Activated T-helper 9 cell treated with anti-CD3 and anti-CD28 coated beads, Interleukin-2, amount 50 U/mL, for 16 hours (primary cell): ENCODE measurements around the gene KATNIP.
"Not testable (repeated sequence)": the region's sequence is repeated elsewhere in the genome, so short reads cannot be mapped to it uniquely, and the experiment has no call there.

Experiments used
- DNase-seq: peaks from one replicate; pipeline ENCODE4 v3.0.0-alpha.2; 2020; ENCODE audit warnings: low read depth

KATNIP gene

DNA sequence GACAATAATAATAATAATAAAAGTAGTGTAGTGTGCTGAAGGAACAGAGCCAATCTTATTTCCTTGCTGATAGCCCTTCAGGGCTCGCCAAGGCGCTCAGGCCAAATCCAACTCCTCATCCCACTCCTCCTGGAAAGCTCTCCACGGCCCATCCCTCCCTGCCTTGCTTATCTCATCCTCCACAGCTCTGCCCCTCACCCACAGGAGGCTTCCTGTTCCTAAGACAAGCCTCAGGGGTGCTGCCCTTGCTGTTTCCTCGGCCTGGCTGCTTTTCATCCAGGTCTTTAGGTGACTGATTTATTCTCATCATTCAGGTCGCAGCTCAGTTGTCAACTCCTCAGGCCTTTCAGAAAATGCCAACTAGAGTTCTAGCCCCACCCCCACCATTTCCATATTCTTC, 11.4 kb upstream of the KATNIP start:
- no peak for DNase-seq

DNA sequence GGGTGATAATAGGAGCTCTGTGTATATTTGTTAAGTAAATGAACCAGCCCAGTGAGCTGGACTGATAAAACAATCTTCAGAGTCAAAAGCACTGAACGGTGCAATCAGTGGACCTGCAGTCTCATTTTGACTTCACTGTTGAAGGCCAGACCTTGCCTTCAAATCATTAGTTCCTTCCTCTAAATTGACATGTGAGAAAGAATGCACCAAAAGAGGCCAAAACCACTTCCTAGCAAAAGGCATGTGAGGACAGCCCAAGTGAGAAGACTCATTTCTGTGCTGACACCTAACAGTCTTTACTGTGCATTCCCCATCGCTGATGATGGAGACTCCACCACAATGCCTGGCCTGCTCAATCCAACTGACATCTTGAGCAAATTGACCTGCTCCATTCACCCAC, 10.8 kb upstream of the KATNIP start:
- DNase-seq, result no peak

GRCh38 chr16:27539636-27540035, 10.3 kb upstream of the KATNIP start:
- DNase-seq, result no peak

GRCh38 chr16:27543801-27544200, 6.1 kb upstream of the KATNIP start:
- DNase-seq, result no peak

- no peak for DNase-seq
Measured at GRCh38 chr16:27544671-27545070, 5.3 kb upstream of the KATNIP start.

DNA sequence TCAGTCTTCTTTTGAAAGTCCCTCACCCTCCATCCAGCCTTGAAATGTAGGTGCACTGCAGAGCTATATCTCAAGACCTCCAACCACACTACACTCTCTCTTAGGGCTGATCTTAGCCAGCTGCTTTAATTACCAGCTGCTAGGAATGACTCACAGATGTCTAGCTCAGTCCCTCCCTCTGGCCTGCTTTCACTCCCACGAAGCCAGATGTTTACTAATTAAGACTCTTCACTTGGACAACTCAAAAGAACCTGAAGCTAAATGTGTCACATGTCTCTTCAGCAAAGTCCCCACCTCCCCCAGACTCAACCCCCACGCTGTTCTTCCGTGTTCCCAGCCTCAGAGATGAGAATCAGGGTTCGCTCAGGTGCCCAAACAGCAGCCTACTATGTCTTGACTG, 2.8 kb upstream of the KATNIP start:
- no peak for DNase-seq

DNA sequence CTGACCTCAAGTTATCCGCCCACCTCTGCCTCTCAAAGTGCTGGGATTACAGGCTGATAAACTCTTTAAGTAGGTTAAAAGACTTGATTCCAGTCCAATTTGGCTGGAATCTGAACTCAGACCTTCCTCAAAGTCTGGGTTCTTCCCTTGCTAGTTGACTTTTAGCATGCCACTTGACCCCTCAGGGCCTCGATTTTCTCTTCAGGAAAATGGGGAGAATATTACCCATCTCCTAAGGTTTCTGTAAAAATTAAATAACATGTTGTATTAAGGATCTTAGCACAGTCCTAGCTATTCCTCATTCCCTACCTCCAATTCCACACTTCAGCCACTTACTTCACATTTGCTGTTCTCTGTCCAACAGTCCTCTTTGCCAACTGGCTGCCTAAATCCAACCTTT, 2.1 kb upstream of the KATNIP start:
- DNase-seq, result no peak

DNA sequence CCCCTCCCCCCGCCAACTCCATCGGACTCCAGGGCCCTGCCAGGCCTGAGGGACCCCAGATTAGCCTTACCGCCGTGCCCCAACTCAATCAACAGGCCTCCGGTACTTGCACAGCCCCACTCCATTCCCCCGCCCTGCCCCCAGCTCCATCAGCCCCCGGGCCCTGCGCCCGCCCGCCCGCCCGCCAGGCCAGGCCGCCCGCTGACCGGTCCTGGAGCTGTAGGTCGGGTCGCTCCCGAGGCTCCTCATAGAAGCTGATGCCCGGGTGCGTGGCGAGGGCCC, 539 bp upstream of the KATNIP start:
- peak; percentile 1 for DNase-seq

GRCh38 chr16:27550582-27550920, 607 bp downstream of the KATNIP start:
- DNase-seq, result no peak

- DNase-seq, result no peak
Measured at GRCh38 chr16:27551036-27551435, 1.1 kb downstream of the KATNIP start.

DNA sequence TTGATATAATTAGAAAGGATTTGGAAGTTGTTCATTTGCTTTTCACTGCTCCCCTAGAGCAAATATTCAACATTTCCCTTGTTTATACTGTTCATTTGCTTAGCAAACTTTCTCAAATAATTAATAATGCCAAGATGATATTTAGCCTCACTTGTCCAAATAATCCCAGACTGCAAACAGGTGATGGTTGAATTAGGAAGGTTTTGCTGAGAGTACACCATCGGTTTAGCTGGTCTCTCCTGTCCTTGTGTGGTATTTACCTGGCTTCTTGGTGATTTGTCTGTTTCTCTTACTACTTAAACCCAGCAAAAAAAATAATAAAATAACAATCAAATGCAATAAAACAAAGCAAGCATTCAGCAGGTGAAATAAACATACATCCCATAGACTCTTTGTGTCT, 6.5 kb downstream of the KATNIP start:
- no peak for DNase-seq

DNA sequence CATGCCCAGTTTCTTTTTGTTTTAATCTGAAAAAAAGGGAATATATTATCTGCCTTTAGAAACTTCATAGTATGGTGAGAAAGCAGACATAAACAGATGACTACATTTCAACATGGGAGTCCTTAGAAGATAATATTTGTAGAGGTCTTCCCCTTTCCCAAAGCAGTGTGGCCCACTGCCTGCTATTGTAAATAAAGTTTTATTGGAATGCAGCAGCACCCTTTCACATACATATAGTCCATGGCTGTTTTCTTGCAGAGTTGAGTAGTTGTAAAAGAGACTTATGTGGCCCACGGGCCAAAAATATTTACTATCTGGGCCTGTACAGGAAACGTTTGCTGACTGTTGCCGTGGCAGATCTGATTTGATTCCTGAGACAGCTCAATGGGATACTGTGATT, 8.5 kb downstream of the KATNIP start:
- DNase-seq, result no peak

DNA sequence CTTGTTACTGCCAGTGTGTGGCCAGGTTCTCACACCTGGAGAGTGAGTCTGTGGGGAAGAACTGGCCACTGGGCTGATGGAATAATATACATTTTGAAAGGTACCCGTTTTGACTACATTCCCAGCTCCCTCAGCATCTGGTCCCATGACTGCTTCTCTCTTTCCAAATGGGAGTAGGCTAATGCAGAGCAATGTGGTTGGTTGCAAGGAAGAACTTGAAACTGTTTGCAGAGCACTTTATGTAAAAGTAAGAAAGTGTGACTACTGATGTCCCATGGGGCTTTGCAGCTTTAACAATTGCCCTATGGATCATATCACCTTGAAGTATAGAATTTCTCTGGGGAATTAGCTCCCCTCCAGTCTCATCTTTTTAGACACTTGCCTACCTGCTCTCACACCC, 9.0 kb downstream of the KATNIP start:
- no peak for DNase-seq

DNA sequence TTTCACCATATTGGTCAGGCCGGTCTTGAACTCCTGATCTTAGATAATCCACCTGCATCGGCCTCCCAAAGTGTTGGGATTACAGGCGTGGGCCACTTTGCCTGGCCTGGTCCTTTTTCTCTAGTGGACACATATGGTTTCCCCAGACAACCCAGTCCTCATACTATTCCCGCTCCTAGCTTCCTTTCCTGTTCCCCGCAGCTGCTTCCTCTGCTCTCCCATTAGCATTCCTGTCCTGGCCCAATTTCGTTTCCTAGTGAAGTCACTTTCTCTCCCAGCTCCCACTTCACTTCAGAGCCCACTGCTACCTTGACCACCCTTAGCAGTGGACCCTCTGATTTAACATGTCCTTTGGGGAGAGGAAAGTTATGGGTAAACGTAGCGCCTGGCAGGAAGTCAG, 11.3 kb downstream of the KATNIP start:
- no peak for DNase-seq

DNA sequence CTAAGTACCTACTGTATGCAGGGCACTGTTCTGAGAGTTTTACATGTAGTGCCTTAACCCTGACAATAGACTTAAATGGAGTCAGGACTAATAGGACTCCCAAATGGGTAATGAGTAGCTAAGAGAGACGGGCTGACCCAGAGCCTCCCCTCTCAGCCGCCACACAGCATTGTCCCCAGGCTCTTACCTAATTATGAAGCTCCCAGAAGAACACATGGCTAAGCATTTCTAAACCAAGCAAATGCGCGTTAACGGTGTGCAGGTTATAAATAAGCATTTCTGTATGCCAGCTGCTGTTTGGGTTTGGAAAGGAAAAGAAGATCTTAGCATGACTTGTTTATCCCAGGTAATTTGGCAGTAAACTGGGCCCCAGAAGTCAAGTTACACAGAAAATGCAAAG, 14.3 kb downstream of the KATNIP start:
- DNase-seq, result no peak

GRCh38 chr16:27566417-27566816, 16.5 kb downstream of the KATNIP start:
- no peak for DNase-seq

- no peak for DNase-seq
Measured at GRCh38 chr16:27568077-27568476, 18.1 kb downstream of the KATNIP start.

DNA sequence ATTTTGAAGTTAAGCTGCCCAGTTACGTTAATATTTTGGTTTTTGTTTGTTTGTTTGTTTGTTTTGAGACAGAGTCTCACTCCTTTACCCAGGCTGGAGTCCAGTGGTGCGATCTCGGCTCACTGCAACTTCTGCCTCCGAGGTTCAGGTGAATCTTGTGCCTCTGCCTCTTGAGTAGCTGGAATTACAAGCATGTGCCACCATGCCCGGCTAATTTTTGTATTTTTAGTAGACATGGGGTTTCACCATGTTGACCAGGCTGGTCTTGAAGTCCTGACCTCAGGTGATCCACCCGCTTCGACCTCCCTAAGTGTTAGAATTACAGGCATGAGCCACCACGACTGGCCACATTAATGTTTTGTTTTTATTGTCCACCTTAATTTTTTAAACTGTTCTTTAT, 21.0 kb downstream of the KATNIP start:
- DNase-seq, result not testable (repeated sequence)

DNA sequence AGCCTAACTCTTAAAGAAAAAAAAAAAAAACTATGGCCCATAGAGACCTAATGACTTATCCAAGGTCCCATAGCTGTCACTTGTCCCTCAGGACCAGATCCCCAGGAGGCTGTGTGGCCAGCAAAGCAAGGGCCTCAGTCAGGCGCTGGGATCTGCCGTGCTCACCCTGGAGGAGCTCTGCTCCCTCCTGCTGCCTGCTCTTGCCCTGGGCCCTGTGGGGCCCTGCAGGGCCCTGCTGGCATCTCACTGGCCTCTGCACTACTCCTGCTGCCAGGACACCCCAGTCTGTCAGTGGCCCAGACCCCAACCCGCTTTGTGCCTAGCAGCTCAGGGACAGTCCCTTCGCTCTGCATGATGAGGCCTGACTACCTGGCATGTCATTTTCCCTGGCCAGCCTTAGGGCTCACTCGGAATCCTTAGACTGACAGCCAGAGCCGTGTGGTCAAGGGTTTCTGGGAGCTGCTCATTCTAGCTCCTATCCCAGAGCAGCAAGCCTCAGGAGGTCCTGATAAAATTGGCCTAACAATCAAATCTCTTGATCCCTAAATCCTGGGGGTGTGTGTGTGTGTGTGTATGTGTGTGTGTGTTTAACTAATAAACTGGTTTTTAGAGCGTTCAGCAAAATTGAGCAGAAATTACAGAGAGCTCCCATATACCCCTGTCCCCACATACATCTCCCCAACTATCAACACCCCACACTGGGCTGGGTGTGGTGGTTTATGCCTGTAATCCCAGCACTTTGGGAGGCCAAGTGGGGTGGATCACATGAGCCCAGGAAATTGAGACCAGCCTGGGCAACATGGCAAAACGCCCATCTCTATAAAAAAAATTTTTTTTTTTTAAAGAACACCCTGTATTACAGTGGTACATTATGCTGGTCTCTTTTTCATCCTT, 21.7 kb downstream of the KATNIP start:
- no peak for DNase-seq

GRCh38 chr16:27572711-27573110, 22.8 kb downstream of the KATNIP start:
- DNase-seq, result no peak

DNA sequence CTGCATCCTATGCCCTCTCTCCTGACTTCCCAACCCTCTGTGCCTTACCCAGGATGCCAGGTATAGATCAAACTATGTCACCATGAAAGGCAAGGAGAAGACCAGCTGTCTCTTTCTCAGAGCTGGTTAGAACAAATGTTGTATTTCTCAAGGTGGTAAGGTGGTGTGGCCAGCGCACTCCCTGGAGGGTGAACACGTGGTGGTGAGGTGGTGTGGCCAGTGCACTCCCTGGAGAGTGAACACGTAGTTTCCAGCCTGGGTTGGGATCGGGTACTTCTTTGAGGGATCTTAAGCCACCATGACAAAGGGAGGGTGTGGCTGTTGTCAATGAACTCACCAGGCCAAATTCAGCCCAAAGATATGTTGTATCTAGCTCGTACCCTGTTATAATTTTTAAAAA, 26.8 kb downstream of the KATNIP start:
- DNase-seq, result no peak

GRCh38 chr16:27579087-27579980, 29.4 kb downstream of the KATNIP start:
- no peak for DNase-seq

DNA sequence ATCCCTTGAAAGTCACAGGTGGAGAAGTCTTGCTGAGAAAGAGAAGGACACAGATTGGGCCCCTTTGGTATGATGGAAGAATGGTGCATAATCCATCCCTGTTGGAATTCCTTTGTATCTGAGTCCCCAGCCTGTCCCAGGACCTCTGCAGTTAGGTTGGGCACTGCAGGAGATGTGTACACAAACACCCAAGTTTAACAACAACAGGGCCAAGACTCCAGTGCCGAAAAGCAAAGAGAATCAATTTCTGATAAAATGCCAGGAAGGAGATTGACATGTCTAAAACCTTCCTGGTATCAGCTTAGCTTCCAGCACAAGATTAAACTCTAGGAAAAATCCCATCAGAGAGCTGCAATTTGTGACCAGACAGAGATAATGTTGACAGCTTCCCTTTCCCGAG, 32.9 kb downstream of the KATNIP start:
- no peak for DNase-seq

- no peak for DNase-seq
Measured at GRCh38 chr16:27583634-27584033, 33.7 kb downstream of the KATNIP start.
